Astrocyte of the cerebellum (primary cell): ENCODE data around the gene PTPRB.

Experiments
- DNase-seq: peaks from one replicate; pipeline ENCODE4 v3.0.0-alpha.2; 2011; ENCODE audit warnings: low read depth
- H3K4me3 ChIP-seq: 2 replicates; pipeline ENCODE4 v1.5.1; 2011; ENCODE audit warnings: mild to moderate bottlenecking, low read depth, low read length, moderate library complexity
- in situ Hi-C: cut with HindIII; loops from 2 replicates; pipeline ENCODE4 v1.10.0; 2017; ENCODE audit warnings: low sequenced_read_pairs
- TF ChIP-seq, protein P1 (sequence below): IDR thresholded peaks from 2 replicates; pipeline ENCODE4 v1.5.1; 2012; ENCODE audit warnings: low read length, low read depth, moderate library complexity, mild to moderate bottlenecking; ENCODE audit errors: missing control alignments

PTPRB gene

GRCh38 chr12:70637303-70638085 lies at the start of gene PTPRB:
PTPRB (minus strand) TSS chr12:70637429; CDS start chr12:70637395, 34 bp downstream.
- in situ Hi-C loops = no loop called here
- no peak for DNase-seq
- TF ChIP-seq, protein P1, sequence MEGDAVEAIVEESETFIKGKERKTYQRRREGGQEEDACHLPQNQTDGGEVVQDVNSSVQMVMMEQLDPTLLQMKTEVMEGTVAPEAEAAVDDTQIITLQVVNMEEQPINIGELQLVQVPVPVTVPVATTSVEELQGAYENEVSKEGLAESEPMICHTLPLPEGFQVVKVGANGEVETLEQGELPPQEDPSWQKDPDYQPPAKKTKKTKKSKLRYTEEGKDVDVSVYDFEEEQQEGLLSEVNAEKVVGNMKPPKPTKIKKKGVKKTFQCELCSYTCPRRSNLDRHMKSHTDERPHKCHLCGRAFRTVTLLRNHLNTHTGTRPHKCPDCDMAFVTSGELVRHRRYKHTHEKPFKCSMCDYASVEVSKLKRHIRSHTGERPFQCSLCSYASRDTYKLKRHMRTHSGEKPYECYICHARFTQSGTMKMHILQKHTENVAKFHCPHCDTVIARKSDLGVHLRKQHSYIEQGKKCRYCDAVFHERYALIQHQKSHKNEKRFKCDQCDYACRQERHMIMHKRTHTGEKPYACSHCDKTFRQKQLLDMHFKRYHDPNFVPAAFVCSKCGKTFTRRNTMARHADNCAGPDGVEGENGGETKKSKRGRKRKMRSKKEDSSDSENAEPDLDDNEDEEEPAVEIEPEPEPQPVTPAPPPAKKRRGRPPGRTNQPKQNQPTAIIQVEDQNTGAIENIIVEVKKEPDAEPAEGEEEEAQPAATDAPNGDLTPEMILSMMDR = no peak
- H3K4me3 ChIP-seq = no peak within 1 kb of the TSS

- H3K4me3 ChIP-seq = no peak overlapping the region
- TF ChIP-seq, protein P1 = no peak
- in situ Hi-C loops = no loop called here
- DNase-seq = no peak
Measured at GRCh38 chr12:70686907-70687306, 49.7 kb upstream of the PTPRB start.

- DNase-seq = no peak
- TF ChIP-seq, protein P1 = no peak
- H3K4me3 ChIP-seq = no peak overlapping the region
- in situ Hi-C loops = no loop called here
Measured at GRCh38 chr12:70686299-70686698, 49.1 kb upstream of the PTPRB start.

GRCh38 chr12:70683976-70684375 lies 46.7 kb upstream of the PTPRB start:
- TF ChIP-seq, protein P1 = no peak
- in situ Hi-C loops = no loop called here
- no peak overlapping the region for H3K4me3 ChIP-seq
- no peak for DNase-seq

GRCh38 chr12:70671698-70672097 lies 34.5 kb upstream of the PTPRB start:
- TF ChIP-seq, protein P1 = no peak
- in situ Hi-C loops = no loop called here
- DNase-seq = no peak
- H3K4me3 ChIP-seq = no peak overlapping the region

GRCh38 chr12:70670948-70671347 lies 33.7 kb upstream of the PTPRB start:
- in situ Hi-C loops = no loop called here
- no peak for DNase-seq
- TF ChIP-seq, protein P1 = no peak
- H3K4me3 ChIP-seq = no peak overlapping the region

GRCh38 chr12:70667253-70667652 lies 30.0 kb upstream of the PTPRB start:
- in situ Hi-C loops = no loop called here
- no peak for DNase-seq
- TF ChIP-seq, protein P1 = no peak
- H3K4me3 ChIP-seq = no peak overlapping the region
